Caco-2 (cell line): Measurements from ENCODE around the gene LGALS14. TPM values are rescaled to one million over a fixed set of nuclear protein-coding genes. Genes with fewer than 3 reads are reported as not detected.

Experiments
- BruUV-seq: library from RNA; stranded (reverse); fragments of 400-500 nt; replicated peaks from 2 replicates; lab custom pipeline; 2021; lab: Mats Ljungman, UMichigan
- CTCF ChIA-PET: fragments of 300-600 bp; sonication (Branson Sonifier 250); formaldehyde crosslinking; loops from one replicate; lab custom pipeline; 2022; ENCODE audit warnings: antibody characterized with exemption; lab: Charles Lee
- POLR2A ChIA-PET: fragments of 300-600 bp; sonication (Branson Sonifier 250); formaldehyde crosslinking; loops from one replicate; lab custom pipeline; 2022; ENCODE audit warnings: antibody characterized with exemption; lab: Charles Lee
- DNase-seq, 2 experiments: peaks; one replicate each; pipeline versions ENCODE4 v3.0.0 to v3.0.0-alpha.2; 2020 to 2022
- H3K27me3 ChIP-seq: replicated peaks from 2 replicates; pipeline ENCODE4 v1.6.0; 2011; ENCODE audit warnings: low read length; ENCODE audit not compliant: control insufficient read depth, insufficient read depth
- H3K36me3 ChIP-seq: 2 replicates; pipeline ENCODE4 v1.5.1; 2011; ENCODE audit warnings: low read length; ENCODE audit not compliant: control insufficient read depth, insufficient read depth
- H3K4me1 ChIP-seq: fragments of 250-450 bp; sonication (Bioruptor Pico); 2 replicates; pipeline ENCODE4 v1.5.1; 2020; ENCODE audit warnings: mild to moderate bottlenecking
- H3K4me3 ChIP-seq: 2 replicates; pipeline ENCODE4 v1.5.1; 2011; ENCODE audit warnings: low read depth, mild to moderate bottlenecking, control low read depth, low read length
- H3K9me3 ChIP-seq: fragments of 250-450 bp; sonication (Bioruptor Pico); 2 replicates; pipeline ENCODE4 v1.5.1; 2020; ENCODE audit warnings: mild to moderate bottlenecking, moderate library complexity
- H3K27ac Mint-ChIP-seq: one replicate; pipeline ENCODE4 v1.8.0; 2022; ENCODE audit warnings: mixed read lengths; ENCODE audit not compliant: unreplicated experiment
- H3K27me3 Mint-ChIP-seq: one replicate; pipeline ENCODE4 v1.8.0; 2022; ENCODE audit warnings: mixed read lengths; ENCODE audit not compliant: insufficient read depth, unreplicated experiment
- H3K36me3 Mint-ChIP-seq: one replicate; pipeline ENCODE4 v1.8.0; 2022; ENCODE audit warnings: mild to moderate bottlenecking, mixed read lengths; ENCODE audit not compliant: insufficient read depth, unreplicated experiment
- H3K4me1 Mint-ChIP-seq: one replicate; pipeline ENCODE4 v1.8.0; 2022; ENCODE audit warnings: low read depth, mixed read lengths; ENCODE audit not compliant: unreplicated experiment
- H3K4me3 Mint-ChIP-seq: one replicate; pipeline ENCODE4 v1.8.0; 2022; ENCODE audit warnings: mild to moderate bottlenecking, moderate library complexity, mixed read lengths; ENCODE audit not compliant: unreplicated experiment
- H3K9me3 Mint-ChIP-seq: one replicate; pipeline ENCODE4 v1.8.0; 2022; ENCODE audit warnings: mixed read lengths; ENCODE audit not compliant: unreplicated experiment
- intact Hi-C: fragments of 100-400 bp; cut with micrococcal nuclease; formaldehyde crosslinking; loops from one replicate; pipeline ENCODE4 v1.10.0; 2022; ENCODE audit not compliant: unreplicated experiment
- total RNA-seq: library from RNA; stranded (reverse); gene quantifications from 2 replicates; pipeline ENCODE4 v1.2.3, GENCODE V29; 2022
- TF ChIP-seq, protein P1 (sequence below), 2 experiments: fragments of 200-600 bp in 1 of 2; IDR thresholded peaks; 1 replicate in 1 of 2; 2 replicates in 1 of 2; pipeline versions ENCODE4 v1.5.1 to v1.8.0; 2011 to 2022; ENCODE audit warnings: antibody characterized with exemption in 1 of 2, control low read depth in 1 of 2, inconsistent platforms in 1 of 2, low read depth in 1 of 2, low read length in 1 of 2, mild to moderate bottlenecking in 1 of 2, moderate library complexity in 1 of 2; ENCODE audit not compliant: insufficient read depth in 1 of 2, severe bottlenecking in 1 of 2, unreplicated experiment in 1 of 2

LGALS14 gene
- total RNA-seq, 1 experiment from 2014 or later: 1.2 TPM

DNA sequence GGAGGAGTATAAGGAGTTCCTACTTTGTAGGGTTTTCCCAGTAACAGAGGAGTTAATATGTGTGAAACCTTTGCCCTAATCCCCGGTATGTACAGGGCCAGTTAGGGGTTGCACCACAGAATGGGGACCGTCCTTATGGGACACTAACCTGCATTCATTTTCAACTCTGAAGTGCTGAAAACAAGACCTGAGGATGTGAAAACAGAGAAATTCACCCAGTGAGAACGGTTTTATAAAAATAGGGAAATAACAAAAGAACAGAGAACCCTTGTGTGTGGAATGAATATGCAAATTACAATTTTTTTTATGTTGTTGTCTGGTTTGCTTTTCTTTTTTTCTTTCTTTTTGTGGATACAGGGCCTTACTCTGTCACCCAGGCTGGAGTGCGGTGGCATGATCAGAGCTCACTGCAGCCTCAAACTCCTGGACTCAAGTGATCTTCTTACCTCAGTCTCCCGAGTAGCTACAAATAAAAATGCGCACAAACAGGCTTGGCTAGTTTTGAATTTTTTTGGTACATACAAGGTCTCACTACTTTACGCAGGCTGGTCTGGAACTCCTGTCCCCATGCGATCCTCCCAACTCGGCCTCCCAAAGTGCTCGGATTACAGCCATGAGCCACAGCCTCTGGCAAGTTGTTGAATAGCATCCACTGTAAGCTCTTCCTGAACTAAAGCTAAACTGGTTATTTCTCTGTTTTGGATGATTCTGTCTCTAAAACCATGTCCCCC, 23.0 kb downstream of the LGALS14 start:
- peaks cover 16% of the 10 kb centered on the region for H3K27me3 Mint-ChIP-seq
- no peaks in the 10 kb centered on the region for H3K36me3 Mint-ChIP-seq
- H3K9me3 Mint-ChIP-seq: no peaks in the 10 kb centered on the region
- intact Hi-C loops: no loop called here
- POLR2A ChIA-PET: no interaction called here
- Histone ChIP-seq H3K27me3 (no peaks in the 10 kb centered on the region), H3K36me3 (no peaks in the 10 kb centered on the region), H3K4me1 (no peaks in the 10 kb centered on the region), H3K9me3 (no peaks in the 10 kb centered on the region), H3K4me3 (no peak overlapping the region)
- BruUV-seq: no TSS peak
- no peak overlapping the region for H3K27ac Mint-ChIP-seq
- H3K4me3 Mint-ChIP-seq: no peak overlapping the region
- CTCF ChIA-PET: no interaction called here
- H3K4me1 Mint-ChIP-seq: no peaks in the 10 kb centered on the region
- TF ChIP-seq, protein P1, sequence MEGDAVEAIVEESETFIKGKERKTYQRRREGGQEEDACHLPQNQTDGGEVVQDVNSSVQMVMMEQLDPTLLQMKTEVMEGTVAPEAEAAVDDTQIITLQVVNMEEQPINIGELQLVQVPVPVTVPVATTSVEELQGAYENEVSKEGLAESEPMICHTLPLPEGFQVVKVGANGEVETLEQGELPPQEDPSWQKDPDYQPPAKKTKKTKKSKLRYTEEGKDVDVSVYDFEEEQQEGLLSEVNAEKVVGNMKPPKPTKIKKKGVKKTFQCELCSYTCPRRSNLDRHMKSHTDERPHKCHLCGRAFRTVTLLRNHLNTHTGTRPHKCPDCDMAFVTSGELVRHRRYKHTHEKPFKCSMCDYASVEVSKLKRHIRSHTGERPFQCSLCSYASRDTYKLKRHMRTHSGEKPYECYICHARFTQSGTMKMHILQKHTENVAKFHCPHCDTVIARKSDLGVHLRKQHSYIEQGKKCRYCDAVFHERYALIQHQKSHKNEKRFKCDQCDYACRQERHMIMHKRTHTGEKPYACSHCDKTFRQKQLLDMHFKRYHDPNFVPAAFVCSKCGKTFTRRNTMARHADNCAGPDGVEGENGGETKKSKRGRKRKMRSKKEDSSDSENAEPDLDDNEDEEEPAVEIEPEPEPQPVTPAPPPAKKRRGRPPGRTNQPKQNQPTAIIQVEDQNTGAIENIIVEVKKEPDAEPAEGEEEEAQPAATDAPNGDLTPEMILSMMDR (IDR thresholded peaks at IDR 0.05; ENCODE audit: insufficient read depth in 1 of 2, low read depth in 1 of 2, low read length in 1 of 2, severe bottlenecking in 1 of 2, unreplicated experiment in 1 of 2): no peak
- DNase-seq: no peak

- ChIA-PET CTCF (no interaction called here), POLR2A (no interaction called here)
- intact Hi-C loops: no loop called here
- Mint-ChIP-seq H3K9me3 (no peaks in the 10 kb centered on the region), H3K4me1 (no peaks in the 10 kb centered on the region), H3K27me3 (peaks cover 12% of the 10 kb centered on the region), H3K36me3 (no peaks in the 10 kb centered on the region), H3K27ac (no peak overlapping the region), H3K4me3 (no peak overlapping the region)
- no TSS peak for BruUV-seq
- DNase-seq: no peak
- H3K4me3 ChIP-seq: no peak overlapping the region
- no peaks in the 10 kb centered on the region for H3K9me3 ChIP-seq
- no peaks in the 10 kb centered on the region for H3K27me3 ChIP-seq
- H3K4me1 ChIP-seq: no peaks in the 10 kb centered on the region
- TF ChIP-seq, protein P1 (IDR thresholded peaks at IDR 0.05; ENCODE audit: insufficient read depth in 1 of 2, low read depth in 1 of 2, low read length in 1 of 2, severe bottlenecking in 1 of 2, unreplicated experiment in 1 of 2): no peak
- no peaks in the 10 kb centered on the region for H3K36me3 ChIP-seq
Measured at GRCh38 chr19:39728040-39728439, 23.8 kb downstream of the LGALS14 start.

GRCh38 chr19:39729594-39729993, 25.3 kb downstream of the LGALS14 start:
- BruUV-seq: no TSS peak
- H3K9me3 Mint-ChIP-seq: no peaks in the 10 kb centered on the region
- Histone ChIP-seq H3K4me3 (no peak overlapping the region), H3K36me3 (no peaks in the 10 kb centered on the region), H3K4me1 (no peaks in the 10 kb centered on the region), H3K27me3 (no peaks in the 10 kb centered on the region), H3K9me3 (no peaks in the 10 kb centered on the region)
- ChIA-PET POLR2A (no interaction called here), CTCF (no interaction called here)
- no peak for DNase-seq
- no peak overlapping the region for H3K27ac Mint-ChIP-seq
- intact Hi-C loops: no loop called here
- no peaks in the 10 kb centered on the region for H3K4me1 Mint-ChIP-seq
- no peak overlapping the region for H3K4me3 Mint-ChIP-seq
- H3K27me3 Mint-ChIP-seq: peaks cover 15% of the 10 kb centered on the region
- no peaks in the 10 kb centered on the region for H3K36me3 Mint-ChIP-seq
- TF ChIP-seq, protein P1 (IDR thresholded peaks at IDR 0.05; ENCODE audit: insufficient read depth in 1 of 2, low read depth in 1 of 2, low read length in 1 of 2, severe bottlenecking in 1 of 2, unreplicated experiment in 1 of 2): no peak
